NCI-H1048 (cell line): Measurements from ENCODE around the gene MYOZ3.

Experiments used
- DNase-seq: peaks from one replicate; lab custom pipeline; 2025; lab: John Stamatoyannopoulos, UW

The MYOZ3 gene

DNA sequence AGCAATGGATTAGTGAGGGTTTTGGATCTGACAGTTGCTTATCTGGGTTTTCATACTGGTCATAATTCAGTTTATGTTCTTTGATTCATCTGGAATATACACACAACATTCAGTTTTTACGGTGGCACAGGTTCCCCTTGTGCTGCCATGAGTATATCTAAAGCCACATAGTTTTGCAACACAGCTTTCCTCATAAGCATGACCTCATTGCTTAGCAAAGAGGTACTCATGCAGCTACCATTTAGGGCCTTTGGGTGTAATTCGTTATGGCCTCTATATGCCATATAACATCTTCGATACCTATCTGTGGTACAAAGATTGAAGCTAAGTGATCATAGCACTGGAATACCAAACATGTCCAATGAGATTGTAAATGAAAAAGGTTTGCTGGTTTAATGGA lies 42.7 kb downstream of the MYOZ3 start:
- DNase-seq = no peak

DNA sequence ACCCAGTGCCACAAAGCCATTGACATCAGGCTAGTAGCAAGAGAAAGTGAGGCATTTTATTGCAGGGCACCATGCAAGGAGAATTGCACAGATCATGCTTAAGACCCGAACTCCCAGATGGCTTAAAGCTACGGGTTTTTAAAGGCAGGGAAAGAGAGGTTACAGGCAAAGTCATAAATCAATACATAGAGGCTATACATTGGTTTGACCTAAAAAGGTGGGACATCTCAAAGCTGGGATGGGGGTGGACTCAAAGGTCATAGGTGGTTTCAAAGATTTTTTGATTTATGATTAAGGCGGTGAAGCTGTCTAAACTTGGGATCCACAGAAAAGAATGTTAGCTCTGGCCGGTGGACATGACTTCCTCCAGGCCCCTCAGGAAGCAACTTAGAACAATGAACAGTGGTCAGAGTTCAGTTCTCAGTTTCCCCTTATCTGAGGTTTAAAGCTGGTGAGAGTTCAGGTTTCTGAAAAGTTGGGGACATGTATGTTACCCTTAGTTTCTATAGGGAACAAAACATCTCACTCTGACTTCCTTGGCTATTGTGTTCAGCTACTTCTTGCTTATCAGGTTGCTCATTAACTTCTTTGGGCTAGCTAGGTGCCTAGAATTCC lies 45.8 kb downstream of the MYOZ3 start:
- no peak for DNase-seq

DNA sequence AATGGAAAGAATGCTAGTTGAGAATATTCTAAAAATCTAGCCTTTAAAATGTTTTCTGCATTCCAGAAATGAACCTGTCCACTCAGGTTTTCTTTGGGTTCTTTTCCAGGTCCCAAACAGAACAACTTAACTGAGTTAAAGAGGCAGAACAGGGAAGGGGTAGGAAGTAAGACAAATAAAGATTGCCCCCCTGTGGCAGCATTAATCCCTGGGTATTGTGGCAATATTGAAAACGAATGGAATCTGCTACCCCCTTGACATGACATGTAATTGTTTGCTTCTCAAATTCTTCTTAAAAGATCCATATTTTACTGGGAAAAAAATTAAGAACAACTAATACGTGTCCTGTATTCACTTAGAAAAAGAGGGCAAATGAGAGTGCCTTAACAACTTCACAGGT lies 49.1 kb downstream of the MYOZ3 start:
- DNase-seq = no peak

DNA sequence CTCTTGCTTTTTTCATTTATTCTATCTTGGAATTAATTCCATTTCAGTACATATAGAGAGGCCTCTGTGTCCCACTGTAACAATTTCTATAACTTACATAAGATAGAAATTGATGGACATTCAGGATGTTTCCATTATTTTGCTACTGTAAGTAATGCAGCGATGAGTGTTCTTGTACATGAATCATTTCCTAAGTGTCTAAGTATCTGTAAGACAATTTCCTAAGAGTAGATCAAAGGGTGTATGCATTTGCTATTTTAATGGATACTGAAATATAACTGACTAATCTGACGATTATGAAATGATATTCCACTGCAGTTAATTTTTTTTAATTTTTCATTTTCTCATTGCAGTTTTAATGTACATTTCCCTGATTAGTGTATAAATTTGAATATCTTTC lies 62.8 kb downstream of the MYOZ3 start:
- DNase-seq = no peak
